HEK293 (cell line): ENCODE measurements around the gene TOMM6.

Source experiments
- BCL11B ChIP-seq: fragments of 450-650 bp; formaldehyde crosslinking; IDR thresholded peaks from 2 replicates; pipeline ENCODE4 v1.5.1; 2016; ENCODE audit warnings: low read depth, missing biosample characterization, missing genetic modification characterization
- CTCF ChIP-seq: fragments of 450-650 bp; formaldehyde crosslinking; IDR thresholded peaks from 2 replicates; pipeline ENCODE4 v1.5.1; 2016; ENCODE audit warnings: missing biosample characterization, missing genetic modification characterization
- OVOL3 ChIP-seq: fragments of 450-650 bp; formaldehyde crosslinking; IDR thresholded peaks from 2 replicates; pipeline ENCODE4 v1.5.1; 2016; ENCODE audit warnings: missing biosample characterization, missing genetic modification characterization
- PRDM2 ChIP-seq: fragments of 450-650 bp; formaldehyde crosslinking; IDR thresholded peaks from 2 replicates; pipeline ENCODE4 v1.5.1; 2016; ENCODE audit warnings: missing biosample characterization, missing genetic modification characterization, borderline replicate concordance
- SP2 ChIP-seq: fragments of 450-650 bp; formaldehyde crosslinking; IDR thresholded peaks from 2 replicates; pipeline ENCODE4 v1.5.1; 2016; ENCODE audit warnings: missing biosample characterization, missing genetic modification characterization
- TRIM28 ChIP-seq: IDR thresholded peaks from 2 replicates; pipeline ENCODE4 v1.6.1; 2011; ENCODE audit warnings: low read length, control low read depth, borderline replicate concordance
- TSHZ1 ChIP-seq: fragments of 450-650 bp; formaldehyde crosslinking; IDR thresholded peaks from 2 replicates; pipeline ENCODE4 v1.5.1; 2016; ENCODE audit warnings: missing biosample characterization, missing genetic modification characterization, borderline replicate concordance
- ZBTB8A ChIP-seq: fragments of 450-650 bp; formaldehyde crosslinking; IDR thresholded peaks from 2 replicates; pipeline ENCODE4 v1.5.1; 2016; ENCODE audit warnings: missing biosample characterization, missing genetic modification characterization
- ZNF121 ChIP-seq: fragments of 450-650 bp; formaldehyde crosslinking; IDR thresholded peaks from 2 replicates; pipeline ENCODE4 v1.5.1; 2016; ENCODE audit warnings: missing biosample characterization, missing genetic modification characterization
- ZNF132 ChIP-seq: fragments of 450-650 bp; formaldehyde crosslinking; IDR thresholded peaks from 2 replicates; pipeline ENCODE4 v1.5.1; 2017; ENCODE audit warnings: missing biosample characterization, missing genetic modification characterization, borderline replicate concordance
- ZNF174 ChIP-seq: fragments of 450-650 bp; formaldehyde crosslinking; IDR thresholded peaks from 2 replicates; pipeline ENCODE4 v1.5.0; 2017; ENCODE audit warnings: missing biosample characterization, mild to moderate bottlenecking, missing genetic modification characterization
- ZNF19 ChIP-seq: fragments of 450-650 bp; formaldehyde crosslinking; IDR thresholded peaks from 2 replicates; pipeline ENCODE4; 2016; ENCODE audit warnings: missing biosample characterization, missing genetic modification characterization, low read depth
- ZNF518A ChIP-seq: fragments of 450-650 bp; formaldehyde crosslinking; conservative IDR thresholded peaks from 2 replicates; pipeline ENCODE4 v1.5.1; 2016; ENCODE audit warnings: low read depth, missing biosample characterization, missing genetic modification characterization
- ZNF549 ChIP-seq: fragments of 450-650 bp; IDR thresholded peaks from 2 replicates; pipeline ENCODE4 v1.5.1; 2018; ENCODE audit warnings: missing biosample characterization, missing genetic modification characterization, mild to moderate bottlenecking, inconsistent platforms, moderate library complexity
- ZNF555 ChIP-seq: fragments of 450-650 bp; formaldehyde crosslinking; conservative IDR thresholded peaks from 2 replicates; pipeline ENCODE4 v1.5.1; 2017; ENCODE audit warnings: missing biosample characterization, mild to moderate bottlenecking, missing genetic modification characterization, inconsistent platforms
- ZNF621 ChIP-seq: fragments of 450-650 bp; formaldehyde crosslinking; IDR thresholded peaks from 2 replicates; pipeline ENCODE4 v1.5.1; 2017; ENCODE audit warnings: missing biosample characterization, missing genetic modification characterization
- ZNF624 ChIP-seq: fragments of 450-650 bp; formaldehyde crosslinking; IDR thresholded peaks from 2 replicates; pipeline ENCODE4 v1.5.1; 2017; ENCODE audit warnings: missing biosample characterization, missing genetic modification characterization
- ZNF639 ChIP-seq: fragments of 450-650 bp; formaldehyde crosslinking; IDR thresholded peaks from 2 replicates; pipeline ENCODE4 v1.5.1; 2016; ENCODE audit warnings: missing biosample characterization, missing genetic modification characterization
- ZNF654 ChIP-seq: fragments of 450-650 bp; formaldehyde crosslinking; IDR thresholded peaks from 2 replicates; pipeline ENCODE4 v1.5.1; 2016; ENCODE audit warnings: low read depth, missing biosample characterization, missing genetic modification characterization

The TOMM6 gene

GRCh38 chr6:41786451-41787218, 859 bp upstream of the TOMM6 start (continued):
- TF ChIP-seq TSHZ1 (tag by site-specific recombination) (no peak), ZNF555 (no peak), BCL11B (tag by site-specific recombination) (no peak; the same call in 1 of the 2 replicates), SP2 (tag by site-specific recombination) (peak; percentile 34), PRDM2 (no peak), ZNF639 (tag by site-specific recombination) (no peak), ZNF518A (tag by site-specific recombination) (no peak), ZNF621 (tag by site-specific recombination) (no peak), ZNF654 (tag by site-specific recombination) (no peak), ZNF624 (tag by site-specific recombination) (no peak), ZNF549 (tag by site-specific recombination) (no peak), ZNF174 (tag by site-specific recombination) (no peak), TRIM28 (no peak), ZNF132 (tag by site-specific recombination) (no peak), ZNF121 (tag by site-specific recombination) (no peak), CTCF (tag by site-specific recombination) (peak; percentile 51; the same call in 1 of the 2 replicates), OVOL3 (tag by site-specific recombination) (no peak), ZBTB8A (no peak), ZNF19 (tag by site-specific recombination) (no peak)
